ENCODE data around the gene PPP2R5C. TPM values are rescaled to one million over a fixed set of nuclear protein-coding genes. Genes with fewer than 3 reads are reported as not detected.

Gene PPP2R5C
- total RNA-seq, 1 donor from 2014 or later, result 166 TPM

DNA sequence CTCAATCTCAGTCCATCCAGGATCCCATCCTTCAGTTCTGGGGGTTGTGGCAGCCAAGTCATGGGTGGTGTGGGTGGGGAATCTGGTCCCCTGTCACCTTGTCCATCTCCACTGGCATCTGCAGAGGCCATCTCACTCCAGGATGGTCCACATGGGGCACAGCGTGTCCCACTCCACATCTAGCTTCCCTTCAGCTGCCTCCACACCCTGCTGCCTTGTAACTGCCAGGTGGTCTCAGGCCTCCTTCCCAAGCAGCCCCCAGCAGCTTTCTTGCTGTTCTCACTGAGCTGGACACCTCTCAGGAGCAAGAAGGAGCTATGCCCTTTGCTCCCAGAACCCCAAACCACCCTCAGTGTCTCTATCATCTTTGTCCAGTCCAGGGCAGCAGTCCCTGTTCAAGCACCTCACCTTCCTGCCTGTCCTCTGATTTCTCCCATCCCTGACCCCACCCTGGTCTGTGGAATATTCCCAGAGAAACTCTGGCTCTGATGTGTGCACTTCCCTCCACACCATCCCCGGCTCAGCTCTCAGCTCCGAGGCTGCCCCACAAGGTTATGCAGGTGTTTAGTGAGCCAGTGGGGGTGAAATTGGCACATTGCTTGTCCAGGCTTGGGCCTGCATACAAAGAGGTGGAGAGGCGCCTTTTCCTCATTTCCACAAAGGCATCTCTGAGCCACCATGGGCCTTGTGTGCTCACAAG, 189.2 kb downstream of the PPP2R5C start:
- no peak for DNase-seq

DNA sequence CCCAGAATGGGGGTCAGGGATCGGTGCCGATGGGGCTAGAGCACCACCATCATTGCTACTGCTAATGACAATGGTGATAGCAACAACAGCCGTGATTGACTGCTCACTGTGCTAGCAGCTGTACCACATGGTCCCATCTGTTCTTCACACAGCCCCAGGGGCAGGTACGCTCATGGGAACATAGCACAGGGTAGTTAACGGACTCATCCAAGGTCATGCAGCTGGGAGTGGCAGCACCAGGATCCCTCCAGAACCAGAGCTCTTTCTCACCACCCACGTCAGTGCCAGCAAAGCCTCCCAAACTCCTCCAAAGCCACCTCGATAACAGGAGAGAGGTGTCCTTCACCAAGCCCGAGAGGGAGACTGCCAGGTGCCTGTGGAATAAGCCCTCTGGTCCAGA, 191.6 kb downstream of the PPP2R5C start:
- DNase-seq, result no peak

DNA sequence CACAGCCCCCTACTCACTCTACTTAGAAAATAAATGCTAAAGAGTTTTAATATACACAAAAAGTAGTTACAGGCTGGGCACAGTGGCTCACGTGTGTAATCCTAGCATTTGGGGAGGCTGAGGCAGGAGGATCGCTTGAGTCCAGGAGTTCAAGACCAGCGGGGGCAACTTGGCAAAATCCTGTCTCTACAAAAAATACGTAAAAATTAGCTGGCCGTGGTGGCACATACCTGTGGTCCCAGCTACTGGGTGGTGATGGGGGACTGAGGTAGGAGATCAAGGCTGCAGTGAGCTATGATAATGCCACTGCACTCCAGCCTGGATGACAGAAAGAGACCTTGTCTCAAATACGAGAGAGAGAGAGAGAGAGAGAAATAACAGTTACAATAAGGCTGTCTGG, 193.0 kb downstream of the PPP2R5C start:
- no peak for DNase-seq

DNA sequence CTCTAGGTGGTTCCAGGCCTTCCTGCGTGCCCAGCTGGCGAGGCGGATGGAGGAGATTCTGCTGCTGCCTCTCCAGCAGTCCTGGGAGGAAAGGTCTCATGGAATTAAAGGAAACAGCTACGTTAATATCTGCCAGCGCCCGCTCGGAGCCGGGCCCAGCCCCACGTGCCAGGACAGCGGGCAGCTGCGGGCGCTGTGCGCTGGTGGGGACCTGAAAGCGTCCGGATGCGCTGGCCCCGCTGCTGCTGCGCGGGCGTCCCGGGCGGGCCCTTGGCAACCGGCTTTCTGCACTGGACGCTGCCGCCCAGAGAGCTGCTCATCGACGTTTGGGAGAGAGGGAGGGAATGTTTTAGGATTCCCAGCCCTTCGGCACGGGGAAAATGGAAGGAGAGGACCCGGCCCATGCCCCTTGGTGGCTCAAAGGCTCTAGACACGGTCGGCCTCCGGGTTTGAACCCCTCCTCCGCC, 194.2 kb downstream of the PPP2R5C start:
- DNase-seq, result no peak

DNA sequence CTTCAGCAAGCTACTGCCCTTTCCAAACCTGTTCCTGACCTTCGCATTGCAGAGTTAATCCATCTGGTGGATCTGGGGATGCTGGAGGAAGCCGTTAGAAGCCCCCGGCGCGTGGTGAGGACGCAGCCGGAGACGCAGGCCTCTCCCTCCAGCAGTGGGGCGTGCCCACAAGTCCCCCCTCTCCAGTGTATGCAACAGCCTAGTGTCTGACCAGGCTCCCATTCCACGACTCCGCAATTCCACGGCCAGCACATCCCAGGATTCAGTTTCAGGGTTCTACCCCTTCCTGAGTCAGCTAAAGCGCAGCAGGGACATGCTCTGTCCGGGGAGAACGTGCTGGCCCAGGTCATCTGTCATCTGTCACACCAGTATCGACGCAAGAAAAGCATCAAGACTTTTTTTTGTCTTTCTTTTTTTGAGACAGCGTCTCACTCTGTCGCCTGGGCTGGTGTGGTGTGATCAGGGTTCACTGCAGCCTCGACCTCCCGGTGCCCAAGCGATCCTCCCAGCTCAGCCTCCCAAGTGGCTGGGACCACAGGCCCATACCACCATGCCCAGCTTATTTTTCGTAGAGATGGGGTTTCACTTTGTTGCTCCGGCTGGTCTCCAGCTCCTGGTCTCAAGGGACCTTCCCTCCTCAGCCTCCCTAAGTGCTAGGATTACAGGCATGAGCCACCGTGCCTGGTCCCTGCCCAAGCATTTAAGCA, 194.8 kb downstream of the PPP2R5C start:
- DNase-seq, result no peak

DNA sequence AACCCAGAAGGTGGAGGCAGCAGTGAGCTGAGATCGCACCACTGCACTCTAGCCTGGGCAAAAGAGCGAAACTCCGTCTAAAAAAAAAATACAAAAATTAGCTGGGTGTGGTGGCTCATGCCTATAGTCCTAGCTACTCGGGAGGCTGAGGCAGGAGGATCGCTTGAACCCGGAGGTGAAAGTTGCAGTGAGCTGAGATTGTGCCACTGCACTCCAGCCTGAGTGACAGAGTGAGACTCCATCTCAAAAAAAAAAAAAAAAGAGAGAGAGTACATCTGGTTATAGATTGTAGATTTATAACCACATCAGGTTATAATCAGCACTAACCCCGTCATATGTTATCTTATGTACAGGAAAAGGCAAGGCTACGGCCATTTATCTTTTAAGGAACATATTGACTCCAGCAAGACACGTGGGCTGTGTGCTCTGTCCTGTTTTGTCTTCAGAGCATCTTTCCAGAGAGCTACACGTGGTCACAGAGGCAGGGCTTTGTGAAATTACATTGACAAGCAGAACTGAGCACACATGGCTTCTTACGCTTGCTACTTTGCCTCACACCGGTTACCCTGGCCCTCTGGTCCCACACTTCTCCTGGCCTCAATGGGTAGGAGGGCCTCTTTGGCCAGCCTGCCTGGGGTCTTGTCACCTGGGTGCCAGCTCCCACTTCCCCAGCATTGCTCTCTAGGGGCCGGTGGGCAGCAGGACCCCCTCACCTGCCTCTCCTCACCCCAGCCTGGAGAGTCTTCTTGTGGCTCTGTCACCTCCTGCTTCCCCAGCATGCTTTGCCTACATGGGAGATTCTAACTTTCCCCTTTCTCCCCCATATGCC, 196.1 kb downstream of the PPP2R5C start:
- DNase-seq, result no peak

DNA sequence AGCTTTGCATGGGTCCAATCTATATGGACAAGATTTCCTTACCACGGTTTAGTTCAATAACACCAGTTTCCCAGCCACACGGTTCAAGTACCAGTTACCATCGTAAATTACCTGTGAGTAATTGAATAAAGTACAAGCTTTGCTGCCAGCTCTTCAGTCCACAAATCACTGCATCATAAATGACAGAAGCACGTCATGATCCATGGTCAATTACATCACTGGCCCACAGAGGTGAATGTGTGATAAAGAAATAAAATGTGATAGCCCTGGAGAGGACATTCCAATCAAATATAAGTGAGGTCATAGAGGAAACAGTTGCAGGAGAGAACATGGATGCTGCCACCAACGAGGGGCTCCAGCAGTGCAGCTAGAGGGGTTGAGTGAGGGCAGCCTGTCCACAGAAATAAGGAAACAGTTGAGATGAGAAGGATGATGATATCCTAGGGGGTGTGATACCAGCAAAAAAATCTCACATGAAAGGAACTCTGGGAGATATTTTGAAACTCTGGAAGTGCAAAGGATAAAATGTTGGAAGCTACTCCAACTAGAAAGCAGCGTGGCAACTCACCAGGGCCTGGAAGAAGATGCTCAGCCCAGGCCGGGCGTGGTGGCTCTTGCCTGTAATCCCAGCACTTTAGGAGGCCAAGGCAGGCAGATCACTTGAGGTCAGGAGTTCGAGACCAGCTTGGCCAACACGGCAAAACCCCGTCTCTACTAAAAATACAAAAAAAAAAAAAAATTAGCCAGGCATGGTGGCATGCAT, 197.1 kb downstream of the PPP2R5C start:
- DNase-seq, result no peak

DNA sequence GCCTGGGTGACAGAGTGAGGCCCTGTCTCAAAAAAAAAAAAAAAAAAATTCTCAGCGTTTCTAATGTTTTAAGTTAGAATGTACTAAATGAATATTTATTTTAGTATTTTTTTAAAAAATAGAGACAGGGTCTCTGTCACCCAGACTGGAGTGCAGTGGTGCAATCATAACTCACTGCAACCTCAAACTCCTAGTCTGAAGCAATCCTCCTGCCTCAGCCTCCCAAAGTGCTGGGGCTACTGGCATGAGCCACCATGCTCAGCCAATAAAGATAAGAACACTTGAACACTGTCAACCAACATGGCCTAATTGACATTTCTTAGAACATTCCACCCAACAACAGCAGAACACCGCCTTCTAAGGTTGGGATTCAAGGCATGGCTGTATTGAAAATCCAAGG, 197.8 kb downstream of the PPP2R5C start:
- no peak for DNase-seq

DNA sequence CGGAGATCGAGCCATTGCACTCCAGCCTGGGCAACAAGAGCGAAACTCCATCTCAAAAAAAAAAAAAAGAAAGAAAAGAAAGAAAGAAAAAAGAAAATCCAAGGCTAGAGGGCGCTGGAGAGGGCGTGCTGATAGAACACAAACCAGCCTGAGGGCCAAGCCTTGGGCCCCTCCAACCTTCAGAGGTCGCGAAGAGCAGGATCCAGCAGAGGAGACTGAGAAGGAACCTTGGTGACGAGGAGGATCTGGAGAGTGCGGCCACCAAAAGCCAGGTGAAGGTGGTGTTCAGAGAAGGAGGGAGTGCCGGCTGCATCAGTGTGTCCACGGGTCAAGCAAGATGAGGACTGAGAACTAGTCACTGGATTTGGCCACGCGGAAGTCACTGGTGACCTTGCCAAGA, 198.7 kb downstream of the PPP2R5C start:
- DNase-seq, result no peak

DNA sequence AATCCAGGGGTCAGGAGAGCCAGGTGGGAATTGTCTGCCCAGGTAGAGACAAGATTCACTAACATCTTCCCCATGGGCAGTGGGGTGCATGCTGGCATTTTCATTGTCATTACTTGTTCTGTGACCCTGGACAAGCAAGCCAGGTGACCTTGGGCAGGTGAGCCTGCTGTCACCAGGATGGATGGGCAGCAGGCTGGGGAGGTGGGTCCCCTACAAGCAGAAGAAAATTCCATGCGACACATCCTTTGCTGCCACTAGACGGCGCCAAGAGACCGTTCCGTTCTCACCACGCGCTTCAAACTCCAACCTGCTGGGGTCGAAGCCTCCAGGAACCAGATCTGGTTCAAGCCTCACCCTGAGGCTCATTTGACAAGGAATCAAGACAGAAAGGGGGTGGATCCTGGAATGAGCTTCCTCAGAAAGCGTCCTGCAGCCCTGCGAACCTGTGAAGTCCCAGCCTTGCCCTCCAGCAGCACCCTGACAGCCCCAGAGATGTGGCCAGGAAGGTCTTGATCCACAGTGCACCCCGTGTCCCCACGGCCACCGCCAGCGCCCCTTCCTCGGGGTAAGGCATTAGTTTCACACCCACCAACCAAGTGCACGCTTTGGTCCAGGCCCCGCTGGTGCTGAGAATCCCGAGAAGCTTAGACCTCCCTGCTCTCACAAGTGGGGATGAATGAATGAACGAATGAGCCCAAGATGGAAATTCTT, 199.7 kb downstream of the PPP2R5C start:
- peak; percentile 38 for DNase-seq

DNA sequence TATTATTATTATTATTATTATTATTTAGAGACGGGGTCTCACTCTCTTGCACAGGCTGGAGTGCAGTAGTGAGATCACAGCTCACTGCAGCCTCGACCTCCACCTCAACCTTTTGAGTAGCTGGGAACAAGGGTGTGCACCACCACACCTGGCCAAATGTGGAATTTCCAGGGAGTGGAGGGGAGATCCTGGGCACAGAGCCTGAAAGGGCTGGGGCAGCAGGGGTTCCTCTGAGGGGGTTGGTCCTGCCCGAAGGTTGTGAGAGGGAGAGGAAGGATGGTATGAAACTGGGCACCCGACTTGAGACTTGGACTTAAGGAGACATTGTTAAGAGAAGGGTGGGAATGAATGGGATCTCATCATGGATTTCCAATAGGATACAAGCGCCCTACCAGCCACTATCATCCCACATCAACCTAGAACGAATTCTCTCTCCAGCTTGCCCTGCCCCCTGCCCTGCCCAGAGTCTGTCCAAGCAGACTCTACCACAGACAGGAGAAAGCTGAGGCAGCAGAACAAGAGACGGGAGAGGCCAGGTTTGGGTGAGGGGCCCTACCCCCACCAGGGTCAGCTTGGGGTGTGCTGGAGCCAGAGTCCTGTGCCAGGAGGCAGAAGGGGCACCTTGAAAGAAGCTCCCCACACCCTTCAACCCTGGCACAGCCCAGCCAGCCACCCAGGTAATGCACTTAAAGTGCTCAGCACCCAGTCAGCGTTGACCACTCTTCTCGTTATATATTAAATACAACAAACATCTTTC, 200.4 kb downstream of the PPP2R5C start:
- no peak for DNase-seq

DNA sequence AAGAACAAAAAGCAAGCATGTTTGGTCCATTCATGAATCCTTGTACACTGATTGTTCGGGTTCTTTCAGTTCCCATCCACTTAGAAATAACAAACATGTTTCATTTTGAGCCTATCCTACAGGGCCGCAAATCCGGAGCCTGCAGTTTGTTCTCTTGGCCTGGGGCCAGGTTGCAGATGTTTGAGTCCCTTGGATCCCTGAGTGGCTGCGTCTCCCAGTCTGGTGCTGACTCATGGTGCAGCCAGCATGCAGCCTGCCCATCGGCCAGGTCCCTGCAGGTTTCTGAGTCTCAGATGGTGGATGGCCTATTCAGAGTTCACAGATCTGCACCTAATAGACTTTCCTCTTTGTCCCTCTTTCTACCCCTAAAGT, 201.0 kb downstream of the PPP2R5C start:
- DNase-seq, result peak; percentile 30

DNA sequence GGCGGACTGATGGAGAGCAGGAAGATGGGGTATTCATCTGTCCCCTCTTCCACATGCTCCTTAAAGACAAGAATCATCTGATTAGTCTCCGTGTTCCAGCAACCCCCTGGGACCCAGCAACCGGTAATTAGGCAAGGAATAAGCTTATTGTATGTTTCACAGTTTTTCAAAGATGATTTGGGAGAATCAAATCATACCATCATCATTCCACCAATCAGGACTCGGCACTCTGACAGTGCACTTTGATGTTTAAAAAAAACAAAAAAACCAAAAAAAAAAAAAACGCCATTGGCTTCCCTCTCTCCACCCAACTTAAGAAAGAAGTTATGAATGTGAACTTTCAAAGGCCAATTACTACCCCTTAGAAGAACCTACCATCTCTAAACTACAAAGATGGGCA, 201.5 kb downstream of the PPP2R5C start:
- no peak for DNase-seq

DNA sequence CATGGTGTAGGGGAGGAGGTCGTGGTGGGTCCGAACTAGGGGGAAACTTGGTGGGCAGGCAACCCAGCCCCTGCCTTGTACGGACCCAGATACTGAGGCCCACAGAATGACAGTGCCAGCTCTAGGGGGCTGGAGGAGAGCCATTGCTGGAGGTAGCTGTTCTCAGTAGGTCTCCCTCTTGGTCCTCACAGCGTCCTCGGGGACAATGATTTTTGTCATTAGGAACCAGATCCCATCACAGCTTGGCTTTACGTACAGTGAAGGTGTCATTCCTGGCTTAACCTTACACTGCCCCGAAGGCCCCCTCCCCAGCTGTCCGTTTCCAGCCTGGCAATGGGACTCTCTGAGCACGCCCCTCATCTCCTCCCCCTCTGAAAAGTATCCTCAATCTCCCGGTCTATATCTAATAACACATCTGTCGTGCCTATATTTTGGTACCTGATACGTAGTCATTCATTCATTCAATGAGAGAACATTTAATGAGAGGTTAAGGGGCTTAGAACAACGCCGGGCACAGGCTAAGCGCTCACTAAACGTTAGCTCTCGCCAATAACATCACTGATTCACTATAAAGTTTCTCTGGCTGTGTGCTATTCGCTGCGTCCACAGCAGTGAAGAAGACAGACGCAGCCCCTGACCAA, 202.3 kb downstream of the PPP2R5C start:
- no peak for DNase-seq

DNA sequence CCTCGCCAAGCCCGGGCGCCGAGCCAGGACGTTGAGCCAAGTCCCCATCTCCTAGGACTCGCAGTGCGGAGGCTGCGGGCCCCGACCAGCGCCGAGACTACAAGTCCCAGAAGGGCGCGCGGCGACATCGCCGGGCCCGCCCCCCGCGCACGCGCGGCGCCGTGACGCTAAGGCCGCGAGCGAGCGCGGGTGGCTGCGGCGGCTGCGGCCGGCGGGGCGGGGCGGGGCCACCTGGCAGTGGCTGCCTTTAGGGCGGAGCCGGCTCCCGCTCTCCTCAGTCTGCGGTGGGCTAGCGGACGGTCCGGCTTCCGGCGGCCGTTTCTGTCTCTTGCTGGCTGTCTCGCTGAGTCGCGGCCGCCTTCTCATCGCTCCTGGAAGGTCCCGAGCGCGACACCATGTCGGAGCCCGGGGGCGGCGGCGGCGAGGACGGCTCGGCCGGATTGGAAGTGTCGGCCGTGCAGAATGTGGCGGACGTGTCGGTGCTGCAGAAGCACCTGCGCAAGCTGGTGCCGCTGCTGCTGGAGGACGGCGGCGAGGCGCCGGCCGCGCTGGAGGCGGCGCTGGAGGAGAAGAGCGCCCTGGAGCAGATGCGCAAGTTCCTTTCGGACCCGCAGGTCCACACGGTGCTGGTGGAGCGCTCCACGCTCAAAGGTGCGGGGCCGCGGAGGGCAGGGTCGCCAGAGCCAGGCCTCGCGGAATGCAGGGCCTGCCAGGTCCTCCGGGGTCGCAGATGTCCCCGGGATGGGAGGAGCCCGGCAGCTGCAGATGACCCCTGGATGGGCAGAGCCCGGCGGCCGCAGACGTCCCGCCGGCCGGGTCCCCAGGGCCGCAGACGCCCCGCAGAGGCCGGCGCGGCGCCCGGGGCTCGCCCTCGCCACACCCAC, 203.0 kb downstream of the PPP2R5C start, which contains the start of gene DYNC1H1:
DYNC1H1 (plus strand) TSS at position 277 of the 884 bp plus-strand sequence; CDS start at position 396, 119 bp downstream.
- DNase-seq, result peak; percentile 92

DNA sequence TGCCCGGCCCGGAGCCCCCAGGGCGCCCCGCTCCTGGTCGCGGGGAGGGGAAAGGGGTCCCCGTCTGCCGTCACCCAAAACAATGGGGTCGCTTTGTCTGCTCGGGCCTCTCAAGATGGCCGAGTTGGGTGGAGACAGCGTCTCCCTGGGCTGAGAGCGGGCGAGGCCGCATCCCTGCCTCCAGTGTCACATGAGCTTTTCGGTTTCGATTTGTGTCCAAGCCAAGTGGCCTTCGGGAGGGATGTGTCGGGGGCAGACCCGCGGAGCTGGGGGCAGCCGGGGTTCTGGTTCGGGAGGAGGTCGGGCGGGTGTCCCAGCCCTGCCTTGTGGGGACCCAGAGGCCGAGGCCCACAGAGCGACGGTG, 203.7 kb downstream of the PPP2R5C start:
- DNase-seq, result peak; percentile 57

DNA sequence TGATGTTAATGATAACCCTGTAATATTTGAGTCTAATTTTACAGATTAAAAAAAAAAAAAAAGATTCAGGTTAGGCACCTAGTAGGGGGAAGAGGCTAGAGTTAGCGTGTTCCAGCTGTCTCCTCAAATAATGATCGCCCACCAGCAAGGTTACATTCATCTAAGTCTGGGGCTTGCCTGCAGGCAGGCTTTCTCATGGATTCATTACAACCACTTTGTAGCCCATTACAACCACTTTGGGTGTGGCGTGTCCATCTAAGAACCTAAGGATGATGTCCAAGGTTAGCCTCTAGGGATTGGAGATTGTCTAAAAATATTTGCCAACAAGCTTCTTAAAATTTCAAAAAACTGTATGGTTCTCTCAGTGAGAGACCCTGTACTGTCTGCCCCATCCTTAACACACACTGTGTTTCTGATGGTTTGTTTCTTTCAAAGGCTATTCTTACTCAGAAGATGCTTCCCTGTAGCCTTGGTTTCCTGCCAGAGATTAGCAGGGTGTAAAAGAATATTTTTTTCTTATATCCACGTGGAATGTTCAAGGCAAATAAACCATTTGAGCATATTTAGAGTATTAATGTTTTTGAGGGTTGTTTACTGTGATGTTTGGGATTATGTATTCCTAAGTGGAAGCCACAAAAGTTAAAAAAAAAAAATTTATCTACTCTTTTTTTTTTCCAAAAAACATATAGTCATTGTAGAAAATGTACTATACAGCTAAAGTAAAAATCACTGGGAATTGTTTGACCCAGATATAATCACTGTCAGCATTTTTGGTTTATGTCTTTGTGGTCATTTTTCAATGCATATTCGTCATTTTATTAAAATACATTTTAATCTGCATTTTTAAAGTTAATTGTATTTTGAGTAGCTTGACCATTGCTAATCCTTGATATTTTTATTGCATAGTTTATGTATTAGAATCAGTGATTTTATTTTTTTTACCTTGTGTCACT, 204.5 kb downstream of the PPP2R5C start:
- no peak for DNase-seq

DNA sequence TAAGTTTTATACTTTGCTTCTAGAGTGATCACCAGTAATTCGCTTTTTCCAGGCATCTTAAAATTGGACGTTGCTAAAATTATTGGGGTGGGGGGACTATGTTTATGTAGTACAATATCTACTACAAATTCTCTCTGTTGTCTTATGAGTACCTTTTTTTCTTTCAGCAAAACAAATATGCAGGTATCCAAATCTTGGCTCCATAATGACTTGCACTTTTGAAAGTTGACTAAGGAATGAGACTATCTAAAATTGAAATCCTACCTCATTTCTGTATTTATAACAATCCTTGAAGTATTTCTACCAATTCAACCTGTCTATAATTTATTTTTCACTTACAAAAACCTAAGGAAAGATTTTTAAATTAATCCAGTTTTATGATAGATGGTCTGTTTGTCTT, 205.2 kb downstream of the PPP2R5C start:
- DNase-seq, result no peak
